ENCODE results near the gene TRIO. TPM values are rescaled to one million over a fixed set of nuclear protein-coding genes. Genes with fewer than 3 reads are reported as not detected.

TRIO gene
- total and polyA plus RNA-seq, 2 donors (not counting 3 experiments of a cell fraction or from before 2014, with no cell fraction given), result 82.9 to 248 TPM

- Histone ChIP-seq H2AFZ (ENCODE audit: low read depth, low read length) (no peak overlapping the region), H3K27ac (ENCODE audit: insufficient read depth, low read depth, low read length) (no peak overlapping the region), H3K4me3 (replicated peaks in 1 of 3; ENCODE audit: insufficient read depth in 1 of 3, low read depth in 1 of 3, low read length in 3 of 3) (no peak overlapping the region), H4K20me1 (replicated peaks; ENCODE audit: control insufficient read depth, extremely low read depth, insufficient read depth, low read length) (no peaks in the 10 kb centered on the region), H3K9me3 (replicated peaks; ENCODE audit: control insufficient read depth, insufficient read depth, low read length) (no peaks in the 10 kb centered on the region), H3K4me1 (ENCODE audit: control insufficient read depth, extremely low read depth, insufficient read depth, low read length) (peaks cover 28% of the 10 kb centered on the region), H3K79me2 (ENCODE audit: control insufficient read depth, insufficient read depth, low read length) (peaks cover 44% of the 10 kb centered on the region), H3K9ac (replicated peaks; ENCODE audit: extremely low read depth, insufficient read depth, low read length) (no peak overlapping the region), H3K36me3 (ENCODE audit: control insufficient read depth in 2 of 2, extremely low read depth in 1 of 2, insufficient read depth in 2 of 2, low read length in 2 of 2) (peaks cover 7 to 10% of the 10 kb centered on the region in 2 experiments), H3K9me1 (replicated peaks; ENCODE audit: control insufficient read depth, extremely low read depth, insufficient read depth, low read length) (no peaks in the 10 kb centered on the region), H3K27me3 (ENCODE audit: control insufficient read depth in 2 of 2, insufficient read depth in 2 of 2, low read length in 2 of 2) (no peaks in the 10 kb centered on the region), H3K4me2 (ENCODE audit: insufficient read depth, low read length) (no peak overlapping the region)
- ChIA-PET CTCF (no interaction called here), POLR2A (no interaction called here)
- no peak for DNase-seq (ENCODE audit: low read depth, low spot score)
- intact Hi-C loops (cut with micrococcal nuclease) (no loop called here), dilution Hi-C loops (cut with MboI; ENCODE audit: extremely low pct_ligation_motif_present, low sequenced_read_pairs) (no loop called here)
- TF ChIP-seq, protein P1, sequence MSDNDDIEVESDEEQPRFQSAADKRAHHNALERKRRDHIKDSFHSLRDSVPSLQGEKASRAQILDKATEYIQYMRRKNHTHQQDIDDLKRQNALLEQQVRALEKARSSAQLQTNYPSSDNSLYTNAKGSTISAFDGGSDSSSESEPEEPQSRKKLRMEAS (IDR thresholded peaks at IDR 0.05; ENCODE audit: insufficient read depth, insufficient read length), result no peak
- TF ChIP-seq MYC (IDR thresholded peaks at IDR 0.05; ENCODE audit: low read depth, low read length) (no peak), FOS (IDR thresholded peaks at IDR 0.05; ENCODE audit: borderline replicate concordance, insufficient read depth, low read length) (no peak), POLR2AphosphoS5 (IDR thresholded peaks at IDR 0.05; ENCODE audit: insufficient read depth, low read depth, low read length) (no peak), EZH2 (IDR thresholded peaks at IDR 0.05; ENCODE audit: borderline replicate concordance, low read depth, low read length, severe bottlenecking) (no peak), JUN (IDR thresholded peaks at IDR 0.05; ENCODE audit: borderline replicate concordance, insufficient read depth, insufficient read length, low read depth) (no peak), CTCF (IDR thresholded peaks at IDR 0.05; ENCODE audit: extremely low read depth in 1 of 2, insufficient read depth in 1 of 2, low read depth in 1 of 2, low read length in 2 of 2) (no peak), POLR2A (IDR thresholded peaks at IDR 0.05; ENCODE audit: low read depth, low read length) (no peak), GATA2 (IDR thresholded peaks at IDR 0.05; ENCODE audit: insufficient read depth, insufficient read length, low read depth, low read length) (no peak)
- no TSS peak for BruUV-seq (replicated peaks)
- FAIRE-seq, result no peak
Measured at GRCh38 chr5:14452685-14453454, 309.7 kb downstream of the TRIO start.
